ENCODE measurements around the gene SMIM35.

The SMIM35 gene

GRCh38 chr11:118099838-118100556 lies 13.2 kb upstream of the SMIM35 start:
- Mint-ChIP-seq H3K4me3 (no peak overlapping the region), H3K36me3 (ENCODE audit: low read depth) (no peaks in the 10 kb centered on the region), H3K4me1 (ENCODE audit: low read depth) (no peaks in the 10 kb centered on the region), H3K27me3 (no peaks in the 10 kb centered on the region), H3K9me3 (no peaks in the 10 kb centered on the region), H3K27ac (no peak overlapping the region)
- no peak for DNase-seq

GRCh38 chr11:118098996-118099837 lies 12.5 kb upstream of the SMIM35 start:
- no peak for DNase-seq
- no peak overlapping the region for H3K27ac Mint-ChIP-seq
- no peaks in the 10 kb centered on the region for H3K4me1 Mint-ChIP-seq (ENCODE audit: low read depth)
- H3K36me3 Mint-ChIP-seq (ENCODE audit: low read depth), result no peaks in the 10 kb centered on the region
- no peaks in the 10 kb centered on the region for H3K9me3 Mint-ChIP-seq
- H3K4me3 Mint-ChIP-seq, result no peak overlapping the region
- H3K27me3 Mint-ChIP-seq, result no peaks in the 10 kb centered on the region

- Mint-ChIP-seq H3K9me3 (no peaks in the 10 kb centered on the region), H3K27me3 (peaks cover 3% of the 10 kb centered on the region), H3K4me1 (ENCODE audit: low read depth) (no peaks in the 10 kb centered on the region), H3K36me3 (ENCODE audit: low read depth) (no peaks in the 10 kb centered on the region), H3K27ac (no peak overlapping the region), H3K4me3 (no peak overlapping the region)
- DNase-seq, result no peak
These were observed 9.2 kb upstream of the SMIM35 start for GRCh38 chr11:118095967-118096367.

GRCh38 chr11:118095493-118095892 lies 8.7 kb upstream of the SMIM35 start:
- Mint-ChIP-seq H3K4me1 (ENCODE audit: low read depth) (no peaks in the 10 kb centered on the region), H3K27ac (no peak overlapping the region), H3K36me3 (ENCODE audit: low read depth) (no peaks in the 10 kb centered on the region), H3K27me3 (peaks cover 3% of the 10 kb centered on the region), H3K9me3 (no peaks in the 10 kb centered on the region), H3K4me3 (no peak overlapping the region)
- no peak for DNase-seq

GRCh38 chr11:118092907-118093571 lies 6.3 kb upstream of the SMIM35 start:
- H3K36me3 Mint-ChIP-seq (ENCODE audit: low read depth), result no peaks in the 10 kb centered on the region
- no peak overlapping the region for H3K27ac Mint-ChIP-seq
- H3K4me3 Mint-ChIP-seq, result no peak overlapping the region
- no peak for DNase-seq
- H3K9me3 Mint-ChIP-seq, result peaks cover 9% of the 10 kb centered on the region
- H3K27me3 Mint-ChIP-seq, result peaks cover 9% of the 10 kb centered on the region
- no peaks in the 10 kb centered on the region for H3K4me1 Mint-ChIP-seq (ENCODE audit: low read depth)

- Mint-ChIP-seq H3K27me3 (peaks cover 9% of the 10 kb centered on the region), H3K4me3 (no peak overlapping the region), H3K9me3 (peaks cover 17% of the 10 kb centered on the region), H3K36me3 (ENCODE audit: low read depth) (no peaks in the 10 kb centered on the region), H3K27ac (no peak overlapping the region), H3K4me1 (ENCODE audit: low read depth) (no peaks in the 10 kb centered on the region)
- no peak for DNase-seq
These were observed 4.9 kb upstream of the SMIM35 start for GRCh38 chr11:118091690-118092089.

GRCh38 chr11:118090545-118091162 lies 3.9 kb upstream of the SMIM35 start:
- Mint-ChIP-seq H3K4me3 (no peak overlapping the region), H3K27me3 (peaks cover 9% of the 10 kb centered on the region), H3K27ac (no peak overlapping the region), H3K9me3 (peaks cover 19% of the 10 kb centered on the region), H3K36me3 (ENCODE audit: low read depth) (no peaks in the 10 kb centered on the region), H3K4me1 (ENCODE audit: low read depth) (no peaks in the 10 kb centered on the region)
- no peak for DNase-seq

- peaks cover 9% of the 10 kb centered on the region for H3K27me3 Mint-ChIP-seq
- H3K4me3 Mint-ChIP-seq, result no peak overlapping the region
- DNase-seq, result no peak
- no peaks in the 10 kb centered on the region for H3K36me3 Mint-ChIP-seq (ENCODE audit: low read depth)
- no peak overlapping the region for H3K27ac Mint-ChIP-seq
- no peaks in the 10 kb centered on the region for H3K4me1 Mint-ChIP-seq (ENCODE audit: low read depth)
- peaks cover 19% of the 10 kb centered on the region for H3K9me3 Mint-ChIP-seq
These were observed 1.8 kb upstream of the SMIM35 start for GRCh38 chr11:118088531-118088930.

- peaks cover 19% of the 10 kb centered on the region for H3K9me3 Mint-ChIP-seq
- H3K36me3 Mint-ChIP-seq (ENCODE audit: low read depth), result no peaks in the 10 kb centered on the region
- H3K4me3 Mint-ChIP-seq, result no peak overlapping the region
- no peak overlapping the region for H3K27ac Mint-ChIP-seq
- no peak for DNase-seq
- no peaks in the 10 kb centered on the region for H3K4me1 Mint-ChIP-seq (ENCODE audit: low read depth)
- H3K27me3 Mint-ChIP-seq, result peaks cover 9% of the 10 kb centered on the region
These were observed 1.2 kb upstream of the SMIM35 start for GRCh38 chr11:118087931-118088330.

GRCh38 chr11:118084656-118085055 lies 2.1 kb downstream of the SMIM35 start:
- no peak for DNase-seq
- peaks cover 5% of the 10 kb centered on the region for H3K27me3 Mint-ChIP-seq
- H3K4me3 Mint-ChIP-seq, result no peak overlapping the region
- H3K4me1 Mint-ChIP-seq (ENCODE audit: low read depth), result no peaks in the 10 kb centered on the region
- no peaks in the 10 kb centered on the region for H3K36me3 Mint-ChIP-seq (ENCODE audit: low read depth)
- peaks cover 19% of the 10 kb centered on the region for H3K9me3 Mint-ChIP-seq
- no peak overlapping the region for H3K27ac Mint-ChIP-seq

GRCh38 chr11:118084247-118084646 lies 2.5 kb downstream of the SMIM35 start:
- Mint-ChIP-seq H3K27me3 (peaks cover 5% of the 10 kb centered on the region), H3K4me1 (ENCODE audit: low read depth) (no peaks in the 10 kb centered on the region), H3K27ac (no peak overlapping the region), H3K9me3 (peaks cover 19% of the 10 kb centered on the region), H3K36me3 (ENCODE audit: low read depth) (no peaks in the 10 kb centered on the region), H3K4me3 (no peak overlapping the region)
- DNase-seq, result no peak

- H3K9me3 Mint-ChIP-seq, result peaks cover 10% of the 10 kb centered on the region
- H3K27ac Mint-ChIP-seq, result no peak overlapping the region
- no peaks in the 10 kb centered on the region for H3K27me3 Mint-ChIP-seq
These were observed 3.7 kb downstream of the SMIM35 start for GRCh38 chr11:118082880-118083552.

GRCh38 chr11:118081241-118081958 lies 5.4 kb downstream of the SMIM35 start:
- peaks cover 2% of the 10 kb centered on the region for H3K9me3 Mint-ChIP-seq
- H3K36me3 Mint-ChIP-seq (ENCODE audit: low read depth), result no peaks in the 10 kb centered on the region
- H3K4me1 Mint-ChIP-seq (ENCODE audit: low read depth), result no peaks in the 10 kb centered on the region
- no peak overlapping the region for H3K27ac Mint-ChIP-seq
- no peak for DNase-seq
- H3K4me3 Mint-ChIP-seq, result no peak overlapping the region
- no peaks in the 10 kb centered on the region for H3K27me3 Mint-ChIP-seq

More at GRCh38 chr11:118082880-118083552, 3.7 kb downstream of the SMIM35 start:
- Mint-ChIP-seq H3K4me1 (ENCODE audit: low read depth) (no peaks in the 10 kb centered on the region), H3K4me3 (no peak overlapping the region), H3K36me3 (ENCODE audit: low read depth) (no peaks in the 10 kb centered on the region)
- no peak for DNase-seq

Measured in activated T-cell treated with anti-CD3 and anti-CD28 coated beads, Interleukin-2, amount 50 U/mL, for 24 hours (primary cell).